GM18505 (cell line): ENCODE data around the gene ZMIZ1.

Experiments
- ATAC-seq: cut with Tn5 transposase; IDR thresholded peaks from one replicate; pipeline ENCODE4 v1.9.1; 2021; ENCODE audit not compliant: unreplicated experiment
- POLR2A ChIP-seq: IDR thresholded peaks from 4 replicates; pipeline ENCODE4 v1.6.1; 2011; ENCODE audit warnings: borderline replicate concordance; ENCODE audit not compliant: insufficient read depth, insufficient read length; ENCODE audit errors: extremely low read depth

ZMIZ1 gene

GRCh38 chr10:79193694-79194382 is 125.1 kb downstream of the ZMIZ1 start:
- TF ChIP-seq POLR2A = no peak
- ATAC-seq = no peak

- ATAC-seq = peak; percentile 65
- TF ChIP-seq POLR2A = no peak
These were observed 126.5 kb downstream of the ZMIZ1 start for GRCh38 chr10:79195091-79195923.

- TF ChIP-seq POLR2A = no peak
- peak; percentile 52 for ATAC-seq
These were observed 128.0 kb downstream of the ZMIZ1 start for GRCh38 chr10:79196470-79197461.

- no peak for ATAC-seq
- TF ChIP-seq POLR2A = no peak
These were observed 128.8 kb downstream of the ZMIZ1 start for GRCh38 chr10:79197558-79197957.

- TF ChIP-seq POLR2A = no peak
- no peak for ATAC-seq
These were observed 131.6 kb downstream of the ZMIZ1 start for GRCh38 chr10:79200346-79200745.

- ATAC-seq = no peak
- TF ChIP-seq POLR2A = no peak
These were observed 132.9 kb downstream of the ZMIZ1 start for GRCh38 chr10:79201706-79202105.

GRCh38 chr10:79202188-79203013 is 133.6 kb downstream of the ZMIZ1 start:
- ATAC-seq = peak; percentile 56
- no peak for TF ChIP-seq POLR2A

- TF ChIP-seq POLR2A = no peak
These were observed 134.4 kb downstream of the ZMIZ1 start for GRCh38 chr10:79203014-79203644.

GRCh38 chr10:79203833-79204232 is 135.1 kb downstream of the ZMIZ1 start:
- no peak for ATAC-seq
- TF ChIP-seq POLR2A = no peak

More at GRCh38 chr10:79203014-79203644, 134.4 kb downstream of the ZMIZ1 start:
- no peak for ATAC-seq

- no peak for ATAC-seq
- TF ChIP-seq POLR2A = no peak
These were observed 137.7 kb downstream of the ZMIZ1 start for GRCh38 chr10:79206300-79207095.

- ATAC-seq = no peak
- no peak for TF ChIP-seq POLR2A
These were observed 138.3 kb downstream of the ZMIZ1 start for GRCh38 chr10:79207096-79207357.
